GM12864 (cell line): ENCODE results near the gene OR8B12.

Experiments
- DNase-seq: peaks from one replicate; pipeline ENCODE4 v3.0.0-alpha.2; 2011; ENCODE audit warnings: low read depth
- H3K4me3 ChIP-seq: 2 replicates; pipeline ENCODE4 v1.5.1; 2011; ENCODE audit warnings: mild to moderate bottlenecking, low read depth, low read length, control low read depth
- TF ChIP-seq, protein P1 (sequence below): IDR thresholded peaks from 2 replicates; pipeline ENCODE4 v1.5.1; 2011; ENCODE audit warnings: low read depth, mild to moderate bottlenecking, moderate library complexity, low read length, control low read depth, inconsistent platforms; ENCODE audit errors: missing control alignments

The OR8B12 gene

DNA sequence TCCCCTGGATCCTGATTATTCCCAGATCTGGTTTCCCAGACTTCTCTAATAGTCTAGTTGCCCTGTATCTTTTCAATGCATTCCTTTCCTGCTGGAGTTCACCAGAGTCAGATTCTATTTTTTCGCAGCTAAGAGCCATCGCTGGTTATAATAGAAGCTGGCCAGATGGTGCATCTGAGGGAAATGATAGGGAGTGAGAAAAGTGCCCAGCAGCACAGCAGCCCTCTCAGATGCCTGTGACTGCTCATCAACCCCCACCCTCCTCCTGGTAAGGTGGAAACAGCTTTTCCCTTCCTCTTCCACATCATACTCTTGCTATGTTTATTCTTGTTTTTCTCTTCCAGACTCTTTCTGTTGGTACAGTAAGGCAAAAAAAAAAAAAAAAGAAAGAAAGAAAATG lies 39.1 kb upstream of the OR8B12 start:
- TF ChIP-seq, protein P1, sequence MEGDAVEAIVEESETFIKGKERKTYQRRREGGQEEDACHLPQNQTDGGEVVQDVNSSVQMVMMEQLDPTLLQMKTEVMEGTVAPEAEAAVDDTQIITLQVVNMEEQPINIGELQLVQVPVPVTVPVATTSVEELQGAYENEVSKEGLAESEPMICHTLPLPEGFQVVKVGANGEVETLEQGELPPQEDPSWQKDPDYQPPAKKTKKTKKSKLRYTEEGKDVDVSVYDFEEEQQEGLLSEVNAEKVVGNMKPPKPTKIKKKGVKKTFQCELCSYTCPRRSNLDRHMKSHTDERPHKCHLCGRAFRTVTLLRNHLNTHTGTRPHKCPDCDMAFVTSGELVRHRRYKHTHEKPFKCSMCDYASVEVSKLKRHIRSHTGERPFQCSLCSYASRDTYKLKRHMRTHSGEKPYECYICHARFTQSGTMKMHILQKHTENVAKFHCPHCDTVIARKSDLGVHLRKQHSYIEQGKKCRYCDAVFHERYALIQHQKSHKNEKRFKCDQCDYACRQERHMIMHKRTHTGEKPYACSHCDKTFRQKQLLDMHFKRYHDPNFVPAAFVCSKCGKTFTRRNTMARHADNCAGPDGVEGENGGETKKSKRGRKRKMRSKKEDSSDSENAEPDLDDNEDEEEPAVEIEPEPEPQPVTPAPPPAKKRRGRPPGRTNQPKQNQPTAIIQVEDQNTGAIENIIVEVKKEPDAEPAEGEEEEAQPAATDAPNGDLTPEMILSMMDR: no peak
- no peak overlapping the region for H3K4me3 ChIP-seq
- no peak for DNase-seq

DNA sequence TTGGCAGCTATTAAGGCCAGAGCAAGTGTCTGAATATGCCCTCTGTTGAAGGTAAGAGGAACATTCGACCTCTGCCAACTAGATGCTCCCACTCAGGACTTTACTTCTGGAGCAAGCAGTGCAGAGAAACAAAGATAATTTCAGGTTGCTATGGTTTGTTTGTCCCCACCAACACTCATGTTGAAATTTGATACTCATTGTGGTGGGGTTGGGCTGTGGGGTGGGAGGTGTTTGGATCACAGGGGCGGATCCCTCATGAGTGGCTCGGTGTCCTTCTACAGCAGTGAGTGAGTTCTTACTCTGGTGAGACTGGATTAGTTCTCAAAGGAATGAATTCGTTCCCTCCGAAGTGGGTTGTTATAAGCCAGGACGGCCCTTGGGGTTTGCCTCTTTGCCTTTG lies 38.4 kb upstream of the OR8B12 start:
- TF ChIP-seq, protein P1: no peak
- no peak overlapping the region for H3K4me3 ChIP-seq
- no peak for DNase-seq

DNA sequence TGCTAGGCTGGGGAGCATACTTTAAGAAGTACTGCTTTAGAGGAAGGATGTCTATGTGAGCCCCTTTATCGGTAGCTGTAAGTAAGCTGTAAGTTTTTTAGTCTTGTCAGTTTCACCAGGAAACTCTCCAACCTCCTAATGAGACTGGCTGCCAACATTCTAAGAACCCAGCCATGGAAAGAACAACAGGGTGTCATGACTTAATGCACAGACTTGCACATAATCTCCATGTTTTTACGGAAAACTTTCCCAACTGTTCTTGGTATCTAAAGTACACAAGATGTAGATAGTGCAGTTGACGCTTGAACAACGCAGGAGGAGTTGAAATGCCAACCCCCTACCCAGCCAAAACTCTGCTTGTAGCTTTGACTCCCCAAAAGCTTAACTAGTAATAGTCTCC lies 35.3 kb upstream of the OR8B12 start:
- DNase-seq: no peak
- TF ChIP-seq, protein P1: no peak
- H3K4me3 ChIP-seq: no peak overlapping the region

DNA sequence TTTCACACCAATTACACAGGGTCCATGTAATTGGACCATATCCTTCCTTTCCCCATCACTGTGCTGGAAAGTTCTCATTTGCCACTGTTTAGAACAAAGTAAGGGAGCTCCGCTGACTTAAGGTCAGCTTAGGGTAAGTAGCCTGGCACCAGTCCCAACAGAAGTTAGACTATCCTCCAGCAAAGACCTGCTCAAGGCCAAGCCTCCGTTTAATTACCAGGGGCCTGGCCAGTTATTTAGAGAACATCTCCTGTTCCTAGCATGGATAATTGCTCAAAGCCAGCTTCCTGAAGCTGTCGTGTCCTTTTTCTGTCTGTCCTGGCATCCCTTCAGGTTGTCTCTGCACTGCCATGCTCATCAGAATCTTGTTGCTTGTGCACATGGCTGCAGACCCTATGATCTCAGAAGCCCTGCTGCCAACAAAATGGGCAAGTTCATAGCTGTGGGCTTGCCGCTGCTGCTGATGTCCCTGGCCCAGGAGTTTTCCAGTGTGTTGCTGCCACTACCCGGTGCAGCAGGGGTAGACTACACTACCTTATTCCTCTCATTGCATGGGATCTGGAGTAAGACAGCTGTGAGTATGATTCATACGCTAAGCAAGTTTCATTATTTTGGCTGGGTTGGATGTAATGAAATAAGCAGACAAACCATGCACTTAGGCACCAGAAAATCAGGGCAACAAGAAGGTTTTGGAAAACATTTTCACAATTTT lies 34.4 kb upstream of the OR8B12 start:
- DNase-seq: no peak
- H3K4me3 ChIP-seq: no peak overlapping the region
- TF ChIP-seq, protein P1: no peak

DNA sequence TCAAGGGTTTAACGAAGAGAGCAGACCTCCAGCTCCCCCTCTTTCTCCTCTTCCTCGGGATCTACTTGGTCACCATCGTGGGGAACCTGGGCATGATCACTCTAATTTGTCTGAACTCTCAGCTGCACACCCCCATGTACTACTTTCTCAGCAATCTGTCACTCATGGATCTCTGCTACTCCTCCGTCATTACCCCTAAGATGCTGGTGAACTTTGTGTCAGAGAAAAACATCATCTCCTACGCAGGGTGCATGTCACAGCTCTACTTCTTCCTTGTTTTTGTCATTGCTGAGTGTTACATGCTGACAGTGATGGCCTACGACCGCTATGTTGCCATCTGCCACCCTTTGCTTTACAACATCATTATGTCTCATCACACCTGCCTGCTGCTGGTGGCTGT lies 26.7 kb upstream of the OR8B12 start:
- TF ChIP-seq, protein P1: no peak
- H3K4me3 ChIP-seq: no peak overlapping the region
- DNase-seq: no peak

DNA sequence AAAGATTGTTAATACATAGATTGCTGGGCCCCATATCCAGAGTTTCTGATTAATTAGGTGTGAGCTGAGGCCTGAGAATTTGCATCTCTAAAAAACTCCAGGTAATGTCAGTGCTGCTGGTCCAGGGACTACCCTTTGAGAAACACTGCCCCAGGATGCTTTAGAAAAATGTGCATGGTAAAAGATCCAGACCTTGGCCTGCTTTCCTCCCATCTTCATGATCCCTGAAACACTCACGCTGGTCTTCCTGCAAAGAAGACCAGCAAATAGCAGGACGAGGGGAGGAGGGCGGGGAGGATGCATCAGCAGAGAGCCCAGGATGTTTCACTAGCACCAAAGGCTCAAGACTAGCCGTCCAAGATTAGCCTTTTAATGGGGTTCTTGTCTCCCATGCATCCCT lies 26.2 kb upstream of the OR8B12 start, which contains the start of gene OR8A1:
Gene OR8A1 (plus strand): TSS at position 301 of the 400 bp plus-strand sequence. CDS start 123 bp downstream, outside the sequence.
- TF ChIP-seq, protein P1: no peak
- no peak for DNase-seq

DNA sequence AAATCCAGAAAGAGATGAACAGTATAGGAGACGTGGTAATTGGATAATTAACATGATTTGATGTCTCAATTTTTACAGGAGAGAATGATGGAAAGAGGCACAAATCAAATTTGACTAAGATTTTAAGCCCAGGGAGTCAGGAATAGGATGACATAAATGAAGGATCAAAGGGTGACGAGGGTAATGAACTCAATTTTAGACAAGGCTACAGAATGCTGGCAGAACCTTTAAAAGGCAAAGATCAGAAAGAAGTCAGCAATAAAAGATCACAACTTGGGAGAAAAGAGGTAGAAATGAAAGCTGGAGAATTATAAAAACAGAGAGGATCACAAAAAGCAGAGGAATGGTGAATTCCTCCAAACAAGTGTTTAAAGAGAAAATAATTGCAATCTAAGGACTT lies 13.4 kb upstream of the OR8B12 start:
- TF ChIP-seq, protein P1: no peak

More for the DNA sequence above, 26.2 kb upstream of the OR8B12 start, which contains the start of gene OR8A1:
- no peak within 1 kb of the TSS for H3K4me3 ChIP-seq

More for the DNA sequence above, 13.4 kb upstream of the OR8B12 start:
- no peak overlapping the region for H3K4me3 ChIP-seq
- no peak for DNase-seq
